ENCODE measurements around the gene DIS3L2.

DIS3L2 gene, protein sequence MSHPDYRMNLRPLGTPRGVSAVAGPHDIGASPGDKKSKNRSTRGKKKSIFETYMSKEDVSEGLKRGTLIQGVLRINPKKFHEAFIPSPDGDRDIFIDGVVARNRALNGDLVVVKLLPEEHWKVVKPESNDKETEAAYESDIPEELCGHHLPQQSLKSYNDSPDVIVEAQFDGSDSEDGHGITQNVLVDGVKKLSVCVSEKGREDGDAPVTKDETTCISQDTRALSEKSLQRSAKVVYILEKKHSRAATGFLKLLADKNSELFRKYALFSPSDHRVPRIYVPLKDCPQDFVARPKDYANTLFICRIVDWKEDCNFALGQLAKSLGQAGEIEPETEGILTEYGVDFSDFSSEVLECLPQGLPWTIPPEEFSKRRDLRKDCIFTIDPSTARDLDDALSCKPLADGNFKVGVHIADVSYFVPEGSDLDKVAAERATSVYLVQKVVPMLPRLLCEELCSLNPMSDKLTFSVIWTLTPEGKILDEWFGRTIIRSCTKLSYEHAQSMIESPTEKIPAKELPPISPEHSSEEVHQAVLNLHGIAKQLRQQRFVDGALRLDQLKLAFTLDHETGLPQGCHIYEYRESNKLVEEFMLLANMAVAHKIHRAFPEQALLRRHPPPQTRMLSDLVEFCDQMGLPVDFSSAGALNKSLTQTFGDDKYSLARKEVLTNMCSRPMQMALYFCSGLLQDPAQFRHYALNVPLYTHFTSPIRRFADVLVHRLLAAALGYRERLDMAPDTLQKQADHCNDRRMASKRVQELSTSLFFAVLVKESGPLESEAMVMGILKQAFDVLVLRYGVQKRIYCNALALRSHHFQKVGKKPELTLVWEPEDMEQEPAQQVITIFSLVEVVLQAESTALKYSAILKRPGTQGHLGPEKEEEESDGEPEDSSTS

GRCh38 chr2:231961349-231962166, at the start of gene DIS3L2:
Gene DIS3L2 (plus strand): TSS chr2:231961713. CDS start chr2:232014928, 53,215 bp downstream.
- DNase-seq, result peak; percentile 63

DNA sequence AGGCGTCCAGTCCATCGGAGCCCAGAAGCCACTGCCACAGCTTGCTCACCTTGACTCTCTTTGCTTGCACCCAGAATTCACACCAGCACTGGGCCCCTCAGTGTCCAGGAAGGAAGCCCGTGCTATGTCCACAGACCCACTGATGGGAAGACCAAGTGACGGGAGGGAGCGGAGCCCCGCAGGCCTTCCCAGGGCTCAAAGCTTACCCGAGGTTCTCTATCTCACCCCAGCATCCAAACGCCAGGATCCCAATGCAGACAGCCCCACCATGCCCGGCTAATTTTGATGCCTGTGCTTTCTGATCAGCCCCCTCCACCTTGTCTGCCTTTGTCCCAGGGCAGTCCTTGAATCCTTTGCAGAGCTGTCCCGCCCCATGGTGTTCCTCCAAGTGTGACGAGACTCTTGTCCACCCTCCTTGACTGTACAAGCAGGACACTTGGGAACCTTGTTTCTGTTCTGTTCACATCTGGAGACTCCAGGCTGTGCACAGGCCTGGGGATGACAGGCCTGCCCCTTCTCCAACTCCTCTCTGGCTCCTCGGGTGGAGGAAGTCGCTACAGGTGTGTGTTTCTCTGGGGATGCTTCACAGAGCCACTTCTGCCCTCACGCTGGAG, 47.3 kb upstream of the DIS3L2 start:
- no peak for DNase-seq

DNA sequence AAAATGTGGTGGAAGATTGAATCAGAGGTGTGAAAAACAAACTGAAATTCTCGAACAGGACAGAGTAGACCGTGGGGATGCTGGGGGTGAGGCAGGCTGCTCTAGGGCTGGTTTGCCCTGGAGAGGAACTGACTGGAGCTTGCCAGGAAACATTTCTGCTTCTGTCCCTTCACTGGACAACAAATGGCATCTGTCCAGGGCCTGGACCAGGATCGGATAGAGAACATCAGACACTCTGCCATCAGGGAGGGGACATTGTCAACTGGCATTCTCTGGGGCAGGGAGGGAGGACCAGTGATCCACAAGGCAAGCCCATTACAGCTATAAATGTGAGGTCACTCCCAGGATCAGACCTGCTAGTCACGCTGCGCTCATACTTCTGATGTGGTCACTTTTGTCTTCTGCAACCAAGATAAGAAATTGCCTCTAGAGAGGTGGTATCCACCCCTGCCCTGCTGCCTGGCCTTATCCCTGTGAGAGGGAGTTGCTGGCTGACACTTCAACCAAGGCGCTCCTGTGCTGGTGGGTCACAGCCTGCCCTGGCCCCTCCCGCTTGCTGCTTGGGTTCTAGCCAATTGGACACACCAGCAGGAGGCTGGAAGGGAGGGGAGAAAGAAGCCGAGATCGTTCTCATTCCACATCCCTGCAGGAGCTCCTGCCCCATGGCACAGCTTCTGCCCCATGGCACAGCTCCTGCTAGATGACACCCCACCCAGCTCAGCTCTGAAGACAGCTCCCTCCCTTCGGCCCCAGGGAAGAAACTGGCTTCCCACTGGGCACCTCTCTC, 44.0 kb upstream of the DIS3L2 start:
- DNase-seq, result no peak

- DNase-seq, result no peak
These were observed 42.8 kb upstream of the DIS3L2 start for GRCh38 chr2:231918501-231919330.

DNA sequence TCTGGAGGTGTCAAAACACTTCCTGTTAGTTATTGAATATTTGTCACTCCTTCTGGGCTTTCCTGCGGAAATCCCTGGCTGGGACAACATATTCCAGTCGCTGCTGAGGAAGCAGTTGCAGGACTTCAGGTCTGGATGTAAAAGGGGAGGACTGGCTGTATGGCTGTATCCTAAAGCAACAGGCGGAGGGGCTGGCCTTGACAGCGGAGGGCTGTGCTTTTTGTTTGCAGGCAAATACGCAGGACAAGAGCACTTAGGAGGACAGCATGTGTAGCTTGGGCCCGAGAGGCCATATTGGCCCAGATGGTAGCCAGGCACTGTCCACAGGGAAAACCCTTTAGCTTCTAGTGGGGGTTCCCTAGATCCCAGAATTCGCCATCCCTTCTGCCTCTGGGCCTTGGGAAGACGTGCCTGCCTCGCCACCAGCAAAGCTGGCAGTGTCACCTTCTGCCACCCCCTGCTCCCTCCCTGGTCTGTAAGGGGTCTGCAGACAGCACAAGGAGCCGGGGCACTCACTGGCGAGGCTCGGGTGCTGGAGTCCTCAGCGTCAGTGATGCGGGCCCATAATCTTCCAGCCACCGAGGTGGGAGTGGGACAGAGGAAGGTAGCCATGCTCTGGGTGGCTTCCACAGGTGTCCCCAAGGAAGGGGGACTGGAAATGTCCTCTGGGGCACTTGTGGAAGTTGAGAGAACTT, 42.0 kb upstream of the DIS3L2 start:
- DNase-seq, result no peak

DNA sequence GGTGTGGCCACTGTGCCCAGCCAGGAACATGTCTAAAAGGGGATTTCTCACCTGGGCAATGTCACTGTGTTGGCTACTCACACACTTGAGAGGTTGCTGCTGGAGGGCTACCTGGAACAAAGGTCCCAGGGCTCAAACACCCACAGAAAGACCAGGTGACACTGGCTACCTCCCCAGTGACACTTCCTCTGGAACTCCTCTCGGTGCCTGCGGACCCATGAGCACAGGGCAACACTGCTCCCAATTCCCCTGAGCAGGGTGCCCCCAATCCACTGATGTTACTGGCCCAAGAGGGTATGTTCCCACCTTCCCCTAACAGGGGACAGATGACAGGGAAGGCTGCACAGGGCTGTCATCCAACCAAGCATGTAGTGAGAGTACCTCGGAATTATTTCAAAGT, 41.1 kb upstream of the DIS3L2 start:
- no peak for DNase-seq

DNA sequence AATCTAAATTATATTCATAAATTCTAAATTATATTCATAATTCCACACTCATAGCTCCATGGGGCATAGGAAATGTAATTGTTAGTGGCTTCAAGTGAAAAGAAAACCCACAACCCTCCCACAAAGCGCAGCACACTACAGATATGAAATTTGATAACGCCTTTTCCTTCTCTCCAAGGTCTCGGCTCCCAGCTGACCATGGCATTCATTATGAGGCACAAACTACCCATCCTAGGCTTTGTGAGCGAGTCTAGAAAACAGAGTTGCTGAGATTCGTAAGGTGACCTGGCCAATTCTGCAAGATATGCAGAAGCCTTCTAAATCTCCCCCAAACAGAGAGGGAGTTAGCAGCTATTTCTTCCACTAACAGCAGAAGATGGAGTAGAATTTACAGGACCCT, 40.7 kb upstream of the DIS3L2 start:
- DNase-seq, result no peak

GRCh38 chr2:231922311-231923009, 39.1 kb upstream of the DIS3L2 start:
- DNase-seq, result no peak

DNA sequence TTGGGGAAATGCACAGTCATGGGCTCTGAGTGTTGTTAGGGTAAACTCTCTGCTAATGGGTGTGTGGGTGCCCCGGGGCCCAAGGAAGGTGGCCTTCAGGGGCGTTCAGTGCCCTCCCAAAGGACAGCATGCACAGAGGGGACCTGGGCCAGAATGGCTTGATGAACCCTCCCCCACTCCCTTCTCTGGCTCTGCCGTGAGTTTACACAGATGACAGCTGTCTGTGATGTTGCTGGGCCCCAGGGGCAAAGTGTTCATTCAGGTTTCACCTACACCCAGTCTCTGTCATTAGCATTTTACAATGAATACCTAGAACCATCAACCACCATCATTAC, 38.5 kb upstream of the DIS3L2 start:
- no peak for DNase-seq

DNA sequence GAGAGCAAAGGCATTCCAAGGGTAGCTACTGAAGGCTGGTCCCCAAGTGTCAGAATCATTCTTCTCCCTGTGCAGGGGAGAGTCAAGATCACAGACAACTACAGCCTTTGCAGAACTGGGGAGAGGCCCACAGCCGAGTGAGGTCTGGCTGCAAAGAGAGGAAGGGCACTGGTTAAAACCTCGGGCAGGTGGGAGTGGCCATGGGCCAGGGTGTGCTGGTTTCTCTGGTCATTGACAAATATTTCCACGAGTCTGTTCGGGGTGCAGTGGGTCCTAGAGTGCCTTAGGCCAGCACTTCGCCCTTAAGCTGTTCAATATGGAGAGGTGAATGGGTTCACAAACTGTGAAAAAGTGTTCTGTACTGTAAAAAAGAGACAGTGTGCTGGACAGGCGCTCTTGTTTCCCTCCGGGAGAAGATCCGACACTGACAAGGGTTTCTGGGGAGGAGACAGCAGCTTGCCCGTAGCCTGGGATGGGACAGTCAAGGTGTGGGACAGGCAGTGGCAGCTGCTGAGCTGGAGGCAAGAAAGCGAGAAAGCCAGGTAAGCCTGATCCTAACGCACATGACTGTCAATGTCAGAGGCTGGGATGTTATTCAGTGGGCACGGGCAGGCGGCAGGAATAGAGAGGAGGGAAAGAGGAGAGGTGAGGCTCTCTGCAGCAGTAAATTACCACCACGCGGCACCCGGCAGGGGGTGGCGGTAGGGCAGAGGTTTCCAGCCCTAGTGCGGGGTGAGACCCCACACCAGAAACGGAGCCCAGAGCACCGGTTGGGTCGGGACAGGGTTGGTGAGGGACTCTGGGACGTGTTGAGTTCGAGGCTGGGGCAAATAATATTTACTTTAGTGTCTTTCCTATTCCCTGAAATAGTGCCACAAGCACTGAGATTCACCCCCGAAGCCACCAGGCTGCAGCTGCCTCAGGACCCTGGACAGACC, 37.3 kb upstream of the DIS3L2 start:
- no peak for DNase-seq

DNA sequence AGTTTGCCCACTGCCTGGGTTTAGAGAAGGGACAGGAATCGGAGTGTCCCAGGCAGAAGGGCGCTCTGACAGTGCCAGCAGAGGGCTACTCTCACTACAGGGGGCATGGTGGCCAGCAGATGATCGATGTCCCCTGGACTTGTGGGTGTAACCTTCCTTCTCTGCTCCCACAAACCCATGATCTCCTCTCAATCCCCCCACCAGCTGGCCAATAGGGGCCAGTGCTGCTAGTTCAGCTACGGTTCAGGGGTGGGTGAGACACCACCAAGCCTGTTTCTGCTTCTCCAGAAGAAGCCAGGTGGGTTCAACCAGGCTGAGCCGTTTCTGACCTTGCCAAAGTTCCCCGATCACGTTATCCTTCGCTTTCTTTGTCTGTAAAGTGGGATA, 36.6 kb upstream of the DIS3L2 start:
- DNase-seq, result no peak

- no peak for DNase-seq
These were observed 36.0 kb upstream of the DIS3L2 start for GRCh38 chr2:231925303-231926179.

- DNase-seq, result peak; percentile 65
These were observed 35.3 kb upstream of the DIS3L2 start, which contains the start of gene NPPC for GRCh38 chr2:231926180-231926741. Gene NPPC (minus strand): TSS chr2:231926396. CDS start chr2:231926249, 147 bp downstream.

GRCh38 chr2:231926761-231927565, 34.5 kb upstream of the DIS3L2 start:
- no peak for DNase-seq

DNA sequence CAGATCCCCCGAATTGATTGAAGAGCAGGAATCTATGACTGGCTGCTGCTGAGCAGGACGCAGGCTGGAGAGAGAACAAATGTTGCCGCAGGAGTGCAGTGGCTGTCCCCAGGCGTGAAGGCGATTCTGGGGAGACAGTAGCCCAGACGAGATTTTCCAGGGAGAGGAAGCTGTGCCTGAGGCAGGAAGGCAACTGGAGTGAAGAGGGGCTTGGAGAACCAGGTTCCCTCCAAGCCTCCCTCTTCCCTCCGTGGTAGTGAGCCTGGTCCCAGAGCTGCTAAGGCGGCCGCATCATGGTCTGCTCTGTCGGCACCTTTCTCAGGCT, 34.0 kb upstream of the DIS3L2 start:
- no peak for DNase-seq

- no peak for DNase-seq
These were observed 33.0 kb upstream of the DIS3L2 start for GRCh38 chr2:231928481-231928880.
